HepG2 (cell line): ENCODE measurements around the gene NEAT1. TPM values are rescaled to one million over a fixed set of nuclear protein-coding genes. Genes with fewer than 3 reads are reported as not detected.

ENCODE experiments used
- CERS6 ChIP-seq: sonication (generic); formaldehyde crosslinking; IDR thresholded peaks from 2 replicates; pipeline ENCODE4 v1.5.0; 2020; ENCODE audit warnings: missing genetic modification reagents
- ETV6 ChIP-seq: sonication (generic); formaldehyde crosslinking; conservative IDR thresholded peaks from 2 replicates; pipeline ENCODE4 v1.4.0; 2020; ENCODE audit warnings: missing genetic modification reagents
- JARID2 ChIP-seq: sonication (generic); formaldehyde crosslinking; IDR thresholded peaks from 2 replicates; pipeline ENCODE4 v1.8.1; 2023; ENCODE audit warnings: missing genetic modification reagents, inconsistent platforms; ENCODE audit not compliant: insufficient replicate concordance
- RERE ChIP-seq: IDR thresholded peaks from 2 replicates; pipeline ENCODE4 v1.6.1; 2016; ENCODE audit warnings: low read depth, missing genetic modification reagents, missing compliant biosample characterization
- SPEN ChIP-seq: sonication (generic); formaldehyde crosslinking; IDR thresholded peaks from 2 replicates; pipeline ENCODE4 v1.5.1; 2020; ENCODE audit warnings: low read depth, mild to moderate bottlenecking, missing genetic modification reagents
- TCF7 ChIP-seq: sonication (generic); IDR thresholded peaks from 2 replicates; pipeline ENCODE4 v1.6.1; 2016; ENCODE audit warnings: antibody characterized with exemption, low read depth
- ZBTB44 ChIP-seq: sonication (generic); formaldehyde crosslinking; IDR thresholded peaks from 2 replicates; pipeline ENCODE4 v1.4.0; 2020; ENCODE audit warnings: missing genetic modification reagents
- ZNF142 ChIP-seq: sonication (generic); formaldehyde crosslinking; IDR thresholded peaks from 2 replicates; pipeline ENCODE4 v1.4.0; 2020; ENCODE audit warnings: missing genetic modification reagents
- ZNF362 ChIP-seq: sonication (generic); formaldehyde crosslinking; IDR thresholded peaks from 2 replicates; pipeline ENCODE4 v1.4.0; 2020; ENCODE audit warnings: missing genetic modification reagents, mild to moderate bottlenecking, borderline replicate concordance
- ZNF850 ChIP-seq: sonication (generic); formaldehyde crosslinking; conservative IDR thresholded peaks from 2 replicates; pipeline ENCODE4 v1.9.0; 2021; ENCODE audit warnings: mild to moderate bottlenecking, missing genetic modification reagents
- polyA plus RNA-seq, 8 experiments: library from polyadenylated mRNA; depleted of rRNA in 3 of 8; stranded (reverse) in 7 of 8; unstranded in 1 of 8; fragments of >200 nt; fragmentation: Illumina TruSeq in 4 of 8; extraction: Trizol in 4 of 8; gene quantifications; 2 replicates each; pipeline versions ENCODE4 v1.2.1 to v1.2.3, GENCODE V29; 2011 to 2016; ENCODE audit warnings: low read depth in 4 of 8, missing spikeins in 1 of 8, mixed read lengths in 1 of 8; ENCODE audit not compliant: insufficient read depth in 1 of 8
- total RNA-seq, 5 experiments: library from RNA; depleted of rRNA; stranded (reverse); fragments of >200 nt; fragmentation: Illumina TruSeq; extraction: Trizol; gene quantifications; 2 replicates each; pipeline ENCODE4 v1.2.3, GENCODE V29; 2016; ENCODE audit warnings: low read depth in 1 of 5

Gene NEAT1
- total and polyA plus RNA-seq, 2 of the 13 experiments (the other 11 are each of a cell fraction or from before 2014, with no cell fraction given), result 20.5 to 41.2 TPM

GRCh38 chr11:65487467-65488272 is 65.1 kb downstream of the NEAT1 start (continued):
- TF ChIP-seq ZBTB44 (CRISPR knock-in tag), result no peak
- no peak for TF ChIP-seq CERS6 (CRISPR knock-in tag)
- TF ChIP-seq RERE (CRISPR knock-in tag), result no peak
- TF ChIP-seq ZNF142 (CRISPR knock-in tag), result no peak
- TF ChIP-seq TCF7, result no peak
- TF ChIP-seq SPEN (CRISPR knock-in tag), result peak; percentile 57; the same call in 1 of the 2 replicates
- no peak for TF ChIP-seq ZNF850
- peak; percentile 90; the same call in 1 of the 2 replicates for TF ChIP-seq ZNF362 (CRISPR knock-in tag)
- no peak for TF ChIP-seq JARID2
- no peak; the same call in 1 of the 2 replicates for TF ChIP-seq ETV6 (CRISPR knock-in tag)
